Stimulated activated CD4-positive, alpha-beta T cell treated with anti-CD3 and anti-CD28 coated beads, TNF-alpha, amount 100 ng/mL, for 48 hours (primary cell): ENCODE measurements around the gene JPT2.

Source experiments
- DNase-seq, 3 donors: peaks; one replicate each; pipeline ENCODE4 v3.0.0-alpha.2; 2020; ENCODE audit warnings: low read depth in 3 of 3

The JPT2 gene, protein sequence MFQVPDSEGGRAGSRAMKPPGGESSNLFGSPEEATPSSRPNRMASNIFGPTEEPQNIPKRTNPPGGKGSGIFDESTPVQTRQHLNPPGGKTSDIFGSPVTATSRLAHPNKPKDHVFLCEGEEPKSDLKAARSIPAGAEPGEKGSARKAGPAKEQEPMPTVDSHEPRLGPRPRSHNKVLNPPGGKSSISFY

DNA sequence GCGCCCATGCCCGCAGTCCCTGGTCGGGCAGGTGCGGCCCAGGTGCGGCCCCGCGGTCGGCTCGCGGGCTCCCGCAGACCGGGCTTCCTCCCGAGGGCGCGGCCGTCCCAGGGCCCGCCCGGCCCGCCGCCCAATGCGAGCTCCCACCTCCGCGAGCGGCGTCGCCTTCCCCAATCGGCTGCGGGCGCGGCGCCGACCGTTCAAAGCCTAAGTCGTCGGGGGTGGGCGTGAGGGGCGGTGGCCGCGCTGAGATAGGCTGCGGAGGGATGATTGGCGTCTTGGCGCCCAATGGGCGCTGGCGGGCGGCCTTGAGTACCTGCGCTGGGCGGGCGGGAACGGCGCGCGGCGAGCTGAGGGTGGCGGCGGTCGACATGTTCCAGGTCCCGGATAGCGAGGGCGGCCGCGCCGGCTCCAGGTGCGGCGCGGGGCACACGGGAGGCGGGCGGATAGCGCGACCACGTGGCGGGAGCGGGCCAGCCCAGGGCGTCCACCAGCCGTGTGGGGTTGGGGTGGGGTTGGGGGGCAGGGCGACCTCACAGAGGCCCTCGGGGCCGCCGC is at the start of gene JPT2:
JPT2 (plus strand) TSS at position 338 of the 558 bp plus-strand sequence; CDS start at position 372, 34 bp downstream.
- DNase-seq, result peak; percentile 91 to 94 (median 93)

DNA sequence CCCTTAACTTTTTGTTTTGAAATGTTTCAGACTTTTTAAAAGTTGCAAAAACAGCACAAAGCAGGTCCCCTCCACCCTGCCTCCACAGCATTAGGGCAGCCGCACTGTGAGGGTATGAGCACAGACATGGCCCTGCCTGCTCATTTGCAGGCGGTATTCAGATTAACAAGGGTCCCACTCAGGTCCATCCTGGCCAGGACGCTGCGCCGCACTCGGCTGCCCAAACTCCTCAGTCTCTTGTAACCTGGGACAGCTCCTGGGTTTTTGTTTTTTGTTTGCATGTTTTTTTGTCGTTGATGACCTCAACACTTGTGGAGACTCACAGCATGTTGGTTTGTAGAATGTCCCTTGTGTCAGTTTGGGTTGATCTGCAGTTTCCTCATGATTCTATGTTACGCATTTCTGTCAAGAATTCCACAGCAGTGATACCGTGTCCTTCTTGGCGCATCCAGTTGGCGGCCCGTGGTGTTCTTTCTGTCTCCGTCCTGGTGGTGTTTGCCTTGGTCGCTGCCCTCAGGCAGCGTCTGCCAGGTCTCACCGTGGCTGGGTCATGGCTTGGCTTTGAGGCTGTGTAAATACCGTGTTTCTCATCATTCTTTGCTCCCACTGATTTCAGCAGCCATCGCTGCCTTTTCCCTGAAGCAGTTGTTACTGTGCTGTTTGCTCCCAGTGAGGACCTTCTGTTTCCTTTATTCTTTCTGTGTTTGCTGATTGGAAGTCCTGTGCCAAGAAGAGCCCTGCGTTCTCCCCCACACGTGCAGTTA is 47.4 kb upstream of the JPT2 start:
- no peak for DNase-seq

DNA sequence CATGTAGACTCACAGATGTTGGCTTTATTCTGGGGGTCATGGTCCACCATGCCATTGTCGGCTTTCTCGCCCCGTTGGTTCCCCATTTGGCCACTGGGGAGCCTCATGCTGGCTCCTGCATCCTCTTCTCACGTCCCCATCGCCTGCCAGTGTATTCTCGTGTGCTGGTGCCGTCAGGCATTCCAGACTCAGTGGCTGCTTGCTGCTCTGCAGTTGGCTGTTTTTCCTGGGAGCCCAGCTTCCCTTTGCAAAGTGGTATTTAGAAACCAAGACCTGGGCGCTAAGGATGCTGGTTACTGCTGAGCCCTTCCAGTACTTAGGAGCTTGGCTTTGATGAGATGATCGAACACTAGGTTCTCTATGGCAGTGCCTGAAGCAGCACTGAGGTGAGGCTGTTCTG is 46.8 kb upstream of the JPT2 start:
- no peak for DNase-seq

DNA sequence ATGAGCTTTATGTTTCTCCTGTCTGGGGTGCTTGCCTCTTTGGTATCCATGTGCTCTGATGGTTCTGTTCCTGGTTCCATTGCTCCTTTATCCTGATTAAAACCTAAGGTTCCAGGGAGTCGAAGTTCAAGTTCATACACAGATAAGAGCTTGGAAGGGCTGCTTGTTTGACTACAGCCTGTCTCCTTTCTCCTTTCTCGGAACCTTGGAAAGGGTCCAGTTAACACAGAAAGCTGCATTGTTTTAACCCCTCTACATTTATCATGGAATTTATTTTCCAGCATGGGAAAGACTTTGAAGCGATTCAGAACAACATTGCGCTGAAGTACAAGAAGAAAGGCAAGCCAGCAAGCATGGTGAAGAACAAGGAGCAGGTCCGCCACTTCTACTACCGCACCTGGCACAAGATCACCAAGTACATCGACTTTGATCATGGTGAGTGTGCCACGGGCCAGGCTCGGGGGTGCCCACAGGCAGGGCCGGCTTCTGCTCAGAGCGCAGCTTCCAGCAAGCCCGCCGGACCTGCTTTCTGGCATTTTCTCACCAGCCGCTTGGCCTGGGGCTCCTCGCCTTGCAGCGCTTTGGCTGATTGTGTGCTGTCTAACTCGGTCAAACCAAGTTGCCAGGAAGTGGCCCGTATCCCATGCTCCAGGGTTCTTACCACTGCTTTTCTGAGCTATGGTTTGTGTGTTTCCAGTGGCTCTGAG is 46.0 kb upstream of the JPT2 start:
- no peak for DNase-seq

DNA sequence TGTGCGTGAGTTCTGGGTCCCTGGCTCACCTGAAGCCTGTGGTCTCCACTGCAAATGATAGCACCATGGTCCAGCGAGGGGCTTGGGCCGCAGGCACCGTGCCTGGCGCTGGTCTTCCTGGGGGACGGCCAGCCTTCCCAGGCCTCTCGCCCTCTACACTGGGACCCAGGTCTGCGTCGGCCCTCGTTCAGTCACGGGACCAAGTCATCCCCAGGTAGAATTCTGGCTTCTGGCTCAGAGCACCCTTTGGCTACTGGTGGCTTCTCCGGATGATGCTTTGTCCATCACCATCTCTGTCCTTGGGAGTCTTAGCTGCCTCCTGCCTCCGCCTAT is 45.5 kb upstream of the JPT2 start:
- no peak for DNase-seq

DNA sequence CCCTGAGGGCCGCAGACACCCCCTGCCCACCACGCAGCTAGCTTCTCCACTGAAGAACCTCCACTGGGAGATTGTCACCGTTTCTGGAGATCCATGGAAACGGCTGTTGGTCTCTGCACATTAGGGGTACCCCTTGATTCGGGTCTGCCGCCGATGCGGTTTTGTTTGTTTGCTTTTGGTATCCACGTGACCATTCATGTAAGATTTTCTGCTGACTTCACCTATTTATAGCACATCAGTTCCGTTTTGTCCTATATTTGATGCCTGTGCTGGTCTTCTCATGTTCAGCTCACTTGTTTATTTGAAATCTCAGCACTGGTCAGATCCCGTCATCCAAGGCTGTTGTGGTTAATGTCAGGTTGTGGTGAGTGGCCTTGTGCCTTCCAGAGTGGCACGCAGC is 44.8 kb upstream of the JPT2 start:
- no peak for DNase-seq

DNA sequence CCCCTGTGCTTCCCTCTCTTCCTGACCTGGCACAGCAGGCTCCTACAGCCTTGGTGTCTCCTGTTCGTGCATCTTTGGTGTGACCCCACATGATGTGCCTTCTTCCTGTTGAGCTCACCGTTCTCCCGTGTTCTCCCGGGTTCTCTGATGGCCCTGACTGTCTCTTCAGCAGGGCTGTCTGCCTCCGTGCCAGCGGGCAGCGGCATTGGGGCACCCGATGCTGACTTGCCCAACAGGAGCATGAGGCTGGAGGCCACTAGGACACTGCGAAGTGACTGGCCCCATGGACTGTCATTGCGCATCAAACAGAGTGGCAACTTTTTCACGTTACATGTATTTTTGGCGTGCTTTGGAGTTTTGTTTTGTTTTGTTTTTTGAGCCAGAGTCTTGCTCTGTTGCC is 43.5 kb upstream of the JPT2 start:
- no peak for DNase-seq

DNA sequence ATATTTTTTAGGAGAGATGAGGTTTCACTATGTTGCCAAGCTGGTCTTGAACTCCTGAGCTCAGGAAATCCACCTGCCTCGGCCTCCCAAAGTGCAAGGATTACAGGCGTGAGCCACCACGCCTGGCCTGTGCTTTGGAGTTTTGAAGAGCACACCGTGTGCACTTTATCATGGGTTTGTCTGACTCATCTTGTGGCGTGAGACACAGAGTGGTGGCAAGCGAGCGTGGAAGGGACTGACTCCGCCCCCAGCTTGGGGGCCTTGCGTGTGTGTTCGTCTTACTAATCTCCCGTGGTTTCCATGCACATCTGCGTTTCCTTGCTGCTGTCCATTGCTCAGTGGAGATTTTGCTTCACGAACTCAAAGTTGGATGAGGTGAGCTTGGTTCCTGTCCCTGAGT is 43.0 kb upstream of the JPT2 start:
- no peak for DNase-seq

DNA sequence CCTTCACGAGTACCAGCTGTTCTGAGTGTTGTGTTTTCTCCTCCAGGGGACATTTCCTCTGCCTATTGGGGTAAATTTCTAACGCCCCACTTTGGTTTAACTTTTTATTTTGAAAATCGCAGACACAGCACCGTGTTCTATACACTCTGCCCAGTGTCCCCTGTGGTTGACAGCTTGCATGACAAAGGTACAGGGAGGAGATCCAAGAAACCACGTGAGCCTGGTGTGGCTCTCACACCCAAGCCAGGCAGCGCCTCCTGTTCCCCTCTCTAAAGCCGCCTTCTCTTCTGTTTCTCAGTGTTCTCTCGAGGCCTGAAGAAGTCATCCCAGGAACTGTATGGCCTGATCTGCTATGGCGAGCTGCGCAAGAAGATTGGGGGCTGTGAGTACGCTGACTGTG is 40.6 kb upstream of the JPT2 start:
- DNase-seq, result no peak

DNA sequence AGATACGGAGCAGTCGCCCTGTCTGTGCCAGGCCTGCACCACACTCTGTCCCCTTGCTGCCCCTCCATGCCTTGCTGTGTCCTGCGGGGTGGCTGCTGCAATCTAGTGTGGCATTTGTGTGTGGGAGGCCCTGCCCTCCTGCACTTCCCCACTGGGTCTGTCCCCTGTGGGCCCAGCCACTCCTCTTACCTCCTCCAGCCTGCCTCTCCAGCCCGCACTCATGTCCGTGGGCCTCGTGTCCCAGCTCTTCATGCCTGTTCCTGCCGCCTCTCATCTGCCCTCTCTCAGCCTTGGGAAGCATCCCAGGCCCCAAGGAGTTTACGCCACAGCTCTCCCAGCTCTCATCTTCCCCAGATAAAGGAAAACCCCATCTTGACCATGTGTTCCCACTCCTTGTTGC is 39.3 kb upstream of the JPT2 start:
- no peak for DNase-seq

DNA sequence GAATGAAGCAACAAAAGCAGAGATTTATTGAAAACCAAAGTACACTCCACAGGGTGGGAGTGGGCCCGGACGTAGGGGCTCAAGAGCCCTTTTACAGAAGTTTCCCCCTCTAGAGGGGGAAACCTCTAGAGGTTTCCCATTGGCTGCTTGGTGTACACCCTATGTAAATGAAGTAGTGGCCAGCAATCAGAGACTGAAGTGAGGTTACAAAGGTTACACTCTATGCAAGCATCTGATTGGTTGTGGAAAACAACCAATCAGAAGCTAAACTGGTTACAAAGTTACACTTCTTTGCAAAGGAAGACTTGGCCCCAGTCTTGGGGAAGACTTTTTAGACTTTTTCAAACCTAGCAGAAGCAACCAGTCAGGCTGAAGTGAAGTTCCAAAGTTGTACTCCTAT is 38.8 kb upstream of the JPT2 start:
- no peak for DNase-seq

DNA sequence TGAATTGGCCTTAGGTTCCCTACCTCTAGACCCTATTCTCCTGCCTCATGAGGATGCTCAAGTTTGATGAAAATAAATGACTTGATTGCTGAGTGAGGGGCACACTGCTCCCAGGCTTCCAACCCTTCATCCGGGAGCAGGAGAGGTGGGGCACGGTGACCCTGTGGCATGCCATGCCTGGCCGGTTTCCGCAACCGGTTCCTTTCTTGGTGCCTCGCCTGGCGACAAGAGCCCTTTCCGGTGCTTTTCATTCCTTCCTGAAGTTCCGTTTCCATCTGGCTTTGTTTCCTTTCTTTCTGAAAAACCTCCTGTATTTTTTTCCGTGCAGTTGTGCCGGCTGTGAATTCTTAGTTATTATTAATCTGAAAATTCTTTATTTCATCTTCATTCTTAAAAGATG is 38.2 kb upstream of the JPT2 start:
- DNase-seq, result no peak

DNA sequence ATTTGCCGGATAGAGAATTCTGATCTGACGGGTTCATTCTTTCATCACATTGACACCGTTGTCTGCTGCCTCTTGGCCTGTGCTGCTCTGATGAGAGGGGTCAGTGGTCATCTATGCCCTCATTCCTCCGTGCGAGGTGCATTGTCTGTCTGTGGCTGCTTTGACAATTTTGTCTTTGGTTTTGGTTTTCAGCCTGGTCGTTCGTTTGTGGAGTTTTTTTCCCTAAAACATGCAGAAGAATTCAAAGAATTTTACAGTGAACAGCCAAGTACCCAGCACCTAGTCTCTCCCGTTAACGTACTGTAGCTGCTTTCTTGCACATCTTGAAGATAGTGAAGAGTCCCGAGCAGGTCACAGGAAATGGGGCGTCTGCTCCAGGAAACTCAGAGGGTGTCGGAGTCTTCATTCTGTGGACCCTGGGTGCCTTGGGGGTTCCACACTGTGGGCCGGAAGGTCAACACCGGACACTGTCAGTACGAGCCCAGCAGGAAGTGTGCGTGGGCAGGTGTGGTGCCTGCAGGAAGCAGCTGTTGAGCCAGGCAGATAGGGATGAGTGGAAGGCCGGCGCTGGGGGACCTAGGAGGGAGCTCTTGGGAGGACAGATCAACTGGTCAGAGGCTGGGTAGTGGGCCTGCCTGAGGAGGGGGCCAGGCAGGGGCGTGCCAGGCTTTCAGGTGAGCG is 37.7 kb upstream of the JPT2 start:
- DNase-seq, result no peak

DNA sequence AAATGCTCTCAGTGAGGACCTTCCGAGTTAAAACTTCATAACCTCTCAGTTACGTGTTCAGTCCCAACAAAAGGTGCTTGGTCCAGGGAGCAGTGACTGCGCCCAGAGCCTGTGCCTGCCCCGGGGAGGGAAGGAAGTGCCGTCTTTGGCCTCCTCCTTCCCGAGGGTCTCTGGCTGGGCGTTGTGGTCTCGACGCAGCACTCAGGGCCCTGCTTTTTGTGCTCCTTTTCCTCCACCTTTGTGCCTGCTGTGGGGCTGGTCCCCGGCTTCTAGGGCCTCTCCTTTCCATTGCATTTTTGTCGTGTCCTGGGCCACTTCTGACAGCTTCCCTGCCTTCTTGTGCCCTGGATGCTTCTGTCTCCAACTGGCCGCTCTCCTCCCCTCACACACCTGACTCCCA is 36.8 kb upstream of the JPT2 start:
- DNase-seq, result no peak

DNA sequence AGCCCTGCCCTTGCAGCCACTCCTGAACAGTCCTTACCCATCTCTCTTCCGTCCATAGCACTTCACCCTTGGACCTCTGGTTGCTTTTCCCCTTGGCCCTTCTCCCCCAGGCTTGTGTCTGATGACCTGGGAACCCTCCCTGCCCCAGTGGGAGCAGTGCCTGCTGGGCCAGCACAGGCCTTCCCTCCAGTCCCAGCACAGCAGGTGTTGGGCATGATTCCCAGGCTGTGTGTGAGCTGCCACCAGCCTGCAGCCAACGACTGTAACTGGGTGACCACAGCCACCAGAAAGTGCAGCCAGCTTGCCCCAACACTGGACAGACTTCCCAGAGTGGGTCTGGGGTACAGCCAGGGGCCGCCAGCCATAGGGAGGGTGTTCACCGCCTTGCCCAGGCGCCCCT is 35.9 kb upstream of the JPT2 start:
- DNase-seq, result no peak

DNA sequence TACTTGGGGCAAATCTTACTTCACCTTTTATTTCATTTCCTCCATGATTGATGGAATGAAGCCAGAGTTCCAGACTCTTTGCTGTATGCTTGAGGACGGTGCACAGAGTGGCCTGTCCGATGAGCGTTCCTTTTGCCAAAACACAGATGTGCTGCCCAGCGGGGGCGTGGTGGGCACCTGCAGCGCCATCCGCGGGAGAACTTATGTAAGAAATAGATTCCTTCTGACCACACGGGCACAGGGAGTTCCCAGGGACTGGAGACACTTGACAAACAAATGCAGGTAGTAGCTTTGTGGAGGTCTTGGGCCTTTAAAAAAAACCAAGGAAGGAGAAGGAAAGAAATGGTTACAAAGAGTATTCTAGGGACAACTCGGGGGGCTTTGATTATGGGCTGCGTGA is 35.3 kb upstream of the JPT2 start:
- DNase-seq, result no peak

DNA sequence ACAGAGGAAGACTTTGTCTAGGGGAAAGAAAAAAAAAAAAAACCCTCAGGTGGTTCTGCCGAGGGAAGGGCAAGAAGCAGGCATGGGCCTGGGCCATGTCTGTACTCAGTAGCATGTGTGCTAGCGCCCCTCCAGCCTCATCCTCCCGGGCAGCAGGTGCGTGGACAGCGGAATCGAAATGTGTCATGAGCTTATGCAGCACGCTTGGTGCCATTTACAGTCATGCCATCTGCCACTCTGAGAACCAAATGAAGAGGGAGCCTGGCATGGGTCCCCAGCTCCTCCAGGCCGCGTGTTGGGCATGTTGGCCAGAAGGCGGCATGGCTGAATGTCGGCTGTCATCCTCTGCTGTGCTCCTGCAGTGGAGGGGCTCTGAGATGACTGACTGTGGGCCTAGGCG is 34.6 kb upstream of the JPT2 start:
- DNase-seq, result no peak

DNA sequence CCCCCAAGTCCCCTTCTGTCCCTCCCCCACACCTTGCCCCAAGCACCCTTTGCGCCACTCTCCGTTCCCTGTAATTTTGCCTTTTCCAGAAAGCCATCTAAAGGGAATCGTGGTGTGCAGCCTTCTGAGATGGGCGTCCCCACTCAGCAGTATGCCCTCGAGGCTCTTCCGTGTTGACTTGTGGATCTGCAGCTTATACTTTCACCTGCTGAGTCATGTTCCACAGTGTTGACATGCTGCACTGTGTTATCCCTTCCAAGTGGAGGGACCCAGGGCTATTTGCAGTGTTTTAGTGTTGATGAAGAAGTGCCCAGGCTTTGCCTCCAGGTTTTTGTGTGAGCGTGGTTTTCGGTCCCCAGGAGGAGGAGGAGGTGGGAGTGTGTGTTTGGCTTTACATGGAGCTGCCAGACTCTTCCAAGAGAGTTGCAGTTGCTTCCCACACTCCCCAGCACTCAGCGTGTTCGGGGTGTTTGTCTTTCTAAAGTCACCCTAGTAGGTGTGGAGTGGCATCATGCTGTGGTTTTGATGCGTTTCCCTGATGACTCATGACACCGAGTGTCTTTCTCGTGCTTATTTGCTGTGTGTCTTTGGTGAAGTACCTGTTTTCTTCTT is 32.1 kb upstream of the JPT2 start:
- DNase-seq, result peak in 2 of 3 donors; percentile 3 to 14

DNA sequence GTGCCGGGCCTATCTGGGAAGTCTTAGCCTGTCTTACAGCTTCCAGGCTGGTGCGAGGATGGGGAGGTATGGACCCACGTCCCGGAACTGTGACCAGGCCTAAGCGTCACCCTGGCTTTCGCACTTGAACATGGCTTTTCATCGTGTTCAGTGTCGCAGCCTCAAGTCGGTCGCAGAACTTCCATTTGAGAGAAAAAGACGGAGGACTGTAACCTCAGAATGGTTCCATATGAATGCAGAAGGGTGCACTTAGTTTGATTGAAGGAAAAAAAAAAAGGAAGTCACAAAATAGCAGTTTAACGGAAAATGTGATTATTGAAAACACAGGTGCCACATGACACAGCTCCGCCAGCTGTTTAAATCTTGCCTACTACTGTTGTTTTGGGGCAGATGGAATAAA is 30.2 kb upstream of the JPT2 start:
- DNase-seq, result no peak

DNA sequence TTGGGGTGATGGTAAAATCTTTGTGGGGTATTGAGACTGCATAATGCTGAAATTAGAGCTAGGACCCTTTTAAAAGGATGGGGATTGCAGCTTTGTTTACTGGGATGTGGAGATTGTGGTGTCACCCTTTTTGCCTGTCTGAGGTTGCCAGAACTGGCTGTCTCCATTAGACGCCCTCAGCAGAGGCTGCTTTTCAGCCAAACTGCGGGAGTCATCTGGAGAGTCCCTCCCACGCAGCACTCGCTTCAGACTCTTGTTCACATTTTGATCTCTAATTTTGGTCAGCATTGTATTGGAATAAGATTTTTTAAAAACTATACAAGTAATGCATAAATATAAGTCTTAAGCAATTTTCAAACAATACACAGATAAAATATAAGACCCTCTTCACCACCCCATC is 27.9 kb upstream of the JPT2 start:
- no peak for DNase-seq

DNA sequence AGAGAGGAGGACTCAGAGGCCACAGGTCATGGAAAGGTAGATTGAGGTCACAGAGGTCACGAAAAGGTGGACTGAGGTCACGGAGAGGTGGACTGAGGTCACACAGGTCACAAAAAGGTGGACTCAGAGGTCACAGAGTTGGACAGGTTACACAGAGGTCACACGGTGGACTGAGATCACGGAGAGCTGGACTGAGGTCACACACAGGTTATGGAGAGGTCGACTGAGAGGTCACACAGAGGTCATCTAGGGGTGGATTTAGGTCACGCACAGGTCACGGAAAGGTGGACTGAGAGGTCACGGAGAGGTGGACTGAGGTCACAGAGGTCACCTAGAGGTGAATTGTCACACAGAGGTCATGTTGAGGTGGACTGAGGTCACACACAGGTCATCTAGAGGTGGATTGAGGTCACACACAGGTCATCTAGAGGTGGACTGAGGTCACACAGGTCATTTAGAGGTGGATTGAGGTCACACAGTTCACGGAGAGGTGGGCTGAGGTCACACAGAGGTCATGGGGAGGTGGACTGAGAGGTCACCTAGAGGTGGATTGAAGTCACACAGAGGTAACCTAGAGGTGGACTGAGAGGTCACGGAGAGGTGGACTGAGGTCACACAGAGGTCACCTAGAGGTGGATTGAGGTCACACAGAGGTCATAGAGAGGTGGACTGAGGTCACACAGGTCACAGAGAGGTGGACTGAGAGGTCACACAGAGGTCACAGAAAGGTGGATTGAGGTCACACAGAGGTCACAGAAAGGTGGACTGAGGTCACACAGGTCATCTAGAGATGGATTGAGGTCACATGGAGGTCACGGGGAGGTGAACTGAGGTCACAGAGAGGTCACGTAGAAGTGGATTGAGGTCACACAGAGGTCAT is 26.7 kb upstream of the JPT2 start:
- DNase-seq, result no peak
